ENCODE results near the gene GALC.

DNA sequence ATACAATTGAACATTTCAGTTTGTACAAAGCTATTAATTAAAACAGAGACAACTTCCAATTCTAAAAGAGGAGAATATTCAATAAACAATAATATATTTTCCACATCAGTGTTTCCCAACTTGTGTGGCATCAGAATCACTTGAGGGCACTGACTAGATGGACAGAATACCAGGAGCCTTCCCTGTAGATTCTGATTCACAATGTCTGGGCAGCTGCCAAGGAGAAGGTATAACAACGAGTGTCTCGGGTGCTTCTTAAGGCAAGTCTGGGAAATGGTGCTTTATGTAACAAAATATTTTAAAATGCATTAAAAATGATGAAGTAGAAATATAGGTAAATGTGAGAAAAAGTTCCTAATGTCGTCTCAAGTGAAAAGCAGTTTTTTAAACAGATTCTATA is 26.2 kb downstream of the GALC start:
- TF ChIP-seq EZH2 (IDR thresholded peaks at IDR 0.05; ENCODE audit: low read length) = no peak
- TF ChIP-seq, protein P1, sequence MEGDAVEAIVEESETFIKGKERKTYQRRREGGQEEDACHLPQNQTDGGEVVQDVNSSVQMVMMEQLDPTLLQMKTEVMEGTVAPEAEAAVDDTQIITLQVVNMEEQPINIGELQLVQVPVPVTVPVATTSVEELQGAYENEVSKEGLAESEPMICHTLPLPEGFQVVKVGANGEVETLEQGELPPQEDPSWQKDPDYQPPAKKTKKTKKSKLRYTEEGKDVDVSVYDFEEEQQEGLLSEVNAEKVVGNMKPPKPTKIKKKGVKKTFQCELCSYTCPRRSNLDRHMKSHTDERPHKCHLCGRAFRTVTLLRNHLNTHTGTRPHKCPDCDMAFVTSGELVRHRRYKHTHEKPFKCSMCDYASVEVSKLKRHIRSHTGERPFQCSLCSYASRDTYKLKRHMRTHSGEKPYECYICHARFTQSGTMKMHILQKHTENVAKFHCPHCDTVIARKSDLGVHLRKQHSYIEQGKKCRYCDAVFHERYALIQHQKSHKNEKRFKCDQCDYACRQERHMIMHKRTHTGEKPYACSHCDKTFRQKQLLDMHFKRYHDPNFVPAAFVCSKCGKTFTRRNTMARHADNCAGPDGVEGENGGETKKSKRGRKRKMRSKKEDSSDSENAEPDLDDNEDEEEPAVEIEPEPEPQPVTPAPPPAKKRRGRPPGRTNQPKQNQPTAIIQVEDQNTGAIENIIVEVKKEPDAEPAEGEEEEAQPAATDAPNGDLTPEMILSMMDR (optimal IDR thresholded peaks at IDR 0.05 in 1 of 3, IDR thresholded peaks at IDR 0.05 in 1 of 3, conservative IDR thresholded peaks at IDR 0.05 in 1 of 3; ENCODE audit: extremely low read depth in 1 of 3, insufficient read depth in 2 of 3, low read length in 3 of 3) = no peak
